Endothelial cell of umbilical vein (primary cell): ENCODE results near the gene MMD.

Experiments
- POLR2A ChIP-seq: IDR thresholded peaks from 2 replicates; pipeline ENCODE4 v1.6.1; 2012; ENCODE audit warnings: low read depth, mild to moderate bottlenecking, control low read depth, low read length
- POLR2AphosphoS5 ChIP-seq: IDR thresholded peaks from 2 replicates; pipeline ENCODE4 v1.6.1; 2012; ENCODE audit warnings: low read depth, mild to moderate bottlenecking, control low read depth, low read length, moderate library complexity; ENCODE audit not compliant: insufficient read depth
- TF ChIP-seq, protein P1 (sequence below), 2 donors: IDR thresholded peaks; 1 replicate in 1 of 2; 2 replicates in 1 of 2; pipeline ENCODE4 v1.5.1; 2011; ENCODE audit warnings: low read length in 2 of 2, mild to moderate bottlenecking in 2 of 2, moderate library complexity in 2 of 2, control low read depth in 1 of 2, inconsistent platforms in 1 of 2, low read depth in 1 of 2; ENCODE audit not compliant: insufficient read depth in 1 of 2; ENCODE audit errors: extremely low read depth in 1 of 2

DNA sequence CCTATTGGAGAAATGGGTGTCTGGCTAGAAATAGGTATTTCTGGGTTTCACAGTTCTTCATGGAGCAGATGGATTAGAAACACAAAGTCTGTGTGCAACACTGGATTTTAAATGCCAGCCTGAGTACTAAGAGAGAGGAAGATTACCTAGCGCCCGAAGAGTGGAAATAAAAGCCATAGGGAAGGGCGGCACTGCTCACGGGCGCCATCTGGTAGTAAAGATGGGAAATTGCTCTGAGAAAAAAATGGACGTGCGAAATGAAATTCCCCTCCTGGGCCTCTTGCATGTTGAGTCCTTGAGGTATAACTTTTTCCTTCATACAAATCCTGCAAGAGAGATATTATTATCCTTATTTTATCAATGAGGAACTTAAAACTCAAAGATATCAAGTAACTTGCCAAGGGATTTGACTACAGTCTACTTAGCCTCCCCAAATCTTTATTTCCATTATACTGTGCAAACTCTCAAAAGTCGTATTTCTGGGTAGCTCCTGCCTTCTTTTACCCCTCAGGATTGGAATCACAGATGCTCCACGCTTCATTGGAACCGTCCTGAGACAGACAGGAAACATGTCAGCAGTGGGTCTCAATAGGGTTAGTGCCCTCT is 72.8 kb downstream of the MMD start:
- TF ChIP-seq POLR2A (no peak), POLR2AphosphoS5 (no peak)
- TF ChIP-seq, protein P1, sequence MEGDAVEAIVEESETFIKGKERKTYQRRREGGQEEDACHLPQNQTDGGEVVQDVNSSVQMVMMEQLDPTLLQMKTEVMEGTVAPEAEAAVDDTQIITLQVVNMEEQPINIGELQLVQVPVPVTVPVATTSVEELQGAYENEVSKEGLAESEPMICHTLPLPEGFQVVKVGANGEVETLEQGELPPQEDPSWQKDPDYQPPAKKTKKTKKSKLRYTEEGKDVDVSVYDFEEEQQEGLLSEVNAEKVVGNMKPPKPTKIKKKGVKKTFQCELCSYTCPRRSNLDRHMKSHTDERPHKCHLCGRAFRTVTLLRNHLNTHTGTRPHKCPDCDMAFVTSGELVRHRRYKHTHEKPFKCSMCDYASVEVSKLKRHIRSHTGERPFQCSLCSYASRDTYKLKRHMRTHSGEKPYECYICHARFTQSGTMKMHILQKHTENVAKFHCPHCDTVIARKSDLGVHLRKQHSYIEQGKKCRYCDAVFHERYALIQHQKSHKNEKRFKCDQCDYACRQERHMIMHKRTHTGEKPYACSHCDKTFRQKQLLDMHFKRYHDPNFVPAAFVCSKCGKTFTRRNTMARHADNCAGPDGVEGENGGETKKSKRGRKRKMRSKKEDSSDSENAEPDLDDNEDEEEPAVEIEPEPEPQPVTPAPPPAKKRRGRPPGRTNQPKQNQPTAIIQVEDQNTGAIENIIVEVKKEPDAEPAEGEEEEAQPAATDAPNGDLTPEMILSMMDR (IDR thresholded peaks at IDR 0.05; ENCODE audit: extremely low read depth in 1 of 2, insufficient read depth in 1 of 2, low read depth in 1 of 2, low read length in 2 of 2) = peak; percentile 62 to 84
